Type B pancreatic cell (in vitro differentiated cells): Measurements from ENCODE around the gene TTLL7. TPM values are rescaled to one million over a fixed set of nuclear protein-coding genes. Genes with fewer than 3 reads are reported as not detected.

ENCODE experiments used
- DNase-seq: peaks from one replicate; pipeline ENCODE4 v3.0.0; 2021; ENCODE audit warnings: mixed read lengths; ENCODE audit not compliant: unreplicated experiment; ENCODE audit errors: extremely low spot score
- H3K27ac Mint-ChIP-seq: 2 replicates; pipeline ENCODE4 v1.8.0; 2021; ENCODE audit warnings: mild to moderate bottlenecking, mixed read lengths
- H3K27me3 Mint-ChIP-seq: 2 replicates; pipeline ENCODE4 v1.8.0; 2021; ENCODE audit warnings: mixed read lengths
- H3K36me3 Mint-ChIP-seq: 2 replicates; pipeline ENCODE4 v1.8.0; 2021; ENCODE audit warnings: mixed read lengths
- H3K4me1 Mint-ChIP-seq: one replicate; pipeline ENCODE4 v1.8.0; 2021; ENCODE audit warnings: mixed read lengths; ENCODE audit not compliant: unreplicated experiment
- H3K4me3 Mint-ChIP-seq: 2 replicates; pipeline ENCODE4 v1.8.0; 2021; ENCODE audit warnings: mild to moderate bottlenecking, mixed read lengths
- H3K9me3 Mint-ChIP-seq: 2 replicates; pipeline ENCODE4 v1.8.0; 2021; ENCODE audit warnings: mixed read lengths
- total RNA-seq: library from RNA; stranded (reverse); gene quantifications from 2 replicates; pipeline ENCODE4 v1.2.1, GENCODE V29; 2021; ENCODE audit warnings: low replicate concordance
- TF ChIP-seq, protein P1 (sequence below): fragments of 200-600 bp; sonication (generic); conservative IDR thresholded peaks from 2 replicates; pipeline ENCODE4 v1.5.0; 2021; ENCODE audit warnings: antibody characterized with exemption, mild to moderate bottlenecking

TTLL7 gene
- total RNA-seq, 1 donor from 2014 or later = 21.1 TPM

DNA sequence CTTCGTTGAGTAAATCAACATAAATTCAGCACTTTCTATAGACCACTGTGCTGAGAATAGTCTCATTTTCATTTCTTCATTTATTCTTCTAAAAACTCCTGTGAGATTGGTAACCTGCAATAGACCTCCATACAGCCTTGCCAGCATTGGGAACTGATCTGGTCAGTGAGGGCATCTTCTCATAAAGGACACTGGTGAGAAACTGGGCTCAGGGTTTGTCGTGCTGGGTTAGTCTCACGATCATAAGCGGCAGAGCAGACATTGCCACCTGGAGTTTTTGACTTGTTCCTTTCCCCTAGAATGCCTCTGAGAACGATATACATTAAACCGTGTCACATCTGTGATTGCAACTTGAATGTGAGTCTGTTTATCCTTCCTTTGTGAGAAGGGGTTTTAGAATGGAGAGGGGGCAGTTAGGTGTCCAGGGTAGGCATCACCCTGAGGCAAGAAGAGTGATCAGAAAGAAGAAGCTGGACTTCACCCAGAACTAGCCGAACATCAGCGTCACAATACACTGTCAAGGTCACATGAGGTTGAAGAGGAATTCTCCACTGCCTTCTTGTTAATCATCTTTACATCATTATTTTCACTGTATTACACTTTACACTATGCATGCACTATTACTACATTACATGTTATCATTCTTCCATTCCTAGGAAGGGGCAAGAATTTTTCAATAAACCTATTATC is 1.4 kb upstream of the TTLL7 start:
- H3K4me1 Mint-ChIP-seq = peaks cover 23% of the 10 kb centered on the region
- peaks cover 30% of the 10 kb centered on the region for H3K27me3 Mint-ChIP-seq
- H3K36me3 Mint-ChIP-seq = no peaks in the 10 kb centered on the region
- TF ChIP-seq, protein P1, sequence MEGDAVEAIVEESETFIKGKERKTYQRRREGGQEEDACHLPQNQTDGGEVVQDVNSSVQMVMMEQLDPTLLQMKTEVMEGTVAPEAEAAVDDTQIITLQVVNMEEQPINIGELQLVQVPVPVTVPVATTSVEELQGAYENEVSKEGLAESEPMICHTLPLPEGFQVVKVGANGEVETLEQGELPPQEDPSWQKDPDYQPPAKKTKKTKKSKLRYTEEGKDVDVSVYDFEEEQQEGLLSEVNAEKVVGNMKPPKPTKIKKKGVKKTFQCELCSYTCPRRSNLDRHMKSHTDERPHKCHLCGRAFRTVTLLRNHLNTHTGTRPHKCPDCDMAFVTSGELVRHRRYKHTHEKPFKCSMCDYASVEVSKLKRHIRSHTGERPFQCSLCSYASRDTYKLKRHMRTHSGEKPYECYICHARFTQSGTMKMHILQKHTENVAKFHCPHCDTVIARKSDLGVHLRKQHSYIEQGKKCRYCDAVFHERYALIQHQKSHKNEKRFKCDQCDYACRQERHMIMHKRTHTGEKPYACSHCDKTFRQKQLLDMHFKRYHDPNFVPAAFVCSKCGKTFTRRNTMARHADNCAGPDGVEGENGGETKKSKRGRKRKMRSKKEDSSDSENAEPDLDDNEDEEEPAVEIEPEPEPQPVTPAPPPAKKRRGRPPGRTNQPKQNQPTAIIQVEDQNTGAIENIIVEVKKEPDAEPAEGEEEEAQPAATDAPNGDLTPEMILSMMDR = no peak
- H3K4me3 Mint-ChIP-seq = peak overlapping the region; percentile 78
- H3K9me3 Mint-ChIP-seq = no peaks in the 10 kb centered on the region
- no peak for DNase-seq
- H3K27ac Mint-ChIP-seq = no peak overlapping the region

DNA sequence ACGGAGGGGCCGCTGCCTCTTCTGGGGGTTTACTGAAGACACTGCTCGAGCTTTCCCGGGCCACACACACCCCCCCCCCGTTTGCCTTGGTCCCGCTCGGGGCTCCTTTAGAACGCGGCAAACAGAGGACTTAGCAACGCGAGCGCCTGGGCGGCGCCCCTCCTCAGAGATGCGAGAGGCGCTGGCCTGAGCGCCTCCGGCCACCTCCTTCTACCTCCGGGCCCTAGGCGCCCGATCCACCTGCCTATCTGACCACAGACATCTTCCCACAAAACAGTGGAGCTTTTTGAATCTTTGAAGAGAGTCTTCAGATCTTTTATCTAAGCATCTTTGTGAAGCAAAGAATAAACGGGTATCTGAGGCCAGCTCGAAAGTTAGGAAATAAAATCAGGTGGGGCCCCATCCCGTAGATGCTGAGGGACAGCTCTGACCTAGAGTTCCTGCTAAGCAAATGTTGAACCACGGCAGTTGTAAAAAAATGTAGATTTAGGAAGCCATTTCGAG is 436 bp upstream of the TTLL7 start:
- DNase-seq = no peak
- H3K27me3 Mint-ChIP-seq = peaks cover 30% of the 10 kb centered on the region
- H3K4me1 Mint-ChIP-seq = peaks cover 23% of the 10 kb centered on the region
- H3K9me3 Mint-ChIP-seq = no peaks in the 10 kb centered on the region
- peak overlapping the region; percentile 97 for H3K4me3 Mint-ChIP-seq
- no peaks in the 10 kb centered on the region for H3K36me3 Mint-ChIP-seq
- peak overlapping the region; percentile 83 for H3K27ac Mint-ChIP-seq
- TF ChIP-seq, protein P1 = no peak

DNA sequence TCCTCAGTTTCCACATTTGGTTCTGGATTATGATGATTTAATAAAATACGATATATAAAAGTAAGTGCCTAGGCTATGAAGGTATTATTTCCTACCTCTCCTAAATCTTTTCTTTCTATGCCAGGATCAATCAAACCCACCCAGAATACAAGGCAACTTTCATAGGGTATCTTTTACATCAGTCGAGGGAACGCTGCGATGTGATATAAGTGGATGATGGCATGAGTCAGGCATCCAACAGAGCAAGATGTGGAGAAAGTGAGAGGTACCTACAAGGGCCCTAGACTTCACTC is 781 bp downstream of the TTLL7 start:
- peaks cover 23% of the 10 kb centered on the region for H3K4me1 Mint-ChIP-seq
- no peaks in the 10 kb centered on the region for H3K36me3 Mint-ChIP-seq
- DNase-seq = no peak
- H3K27ac Mint-ChIP-seq = peak overlapping the region; percentile 91
- TF ChIP-seq, protein P1 = no peak
- peak overlapping the region; percentile 97 for H3K4me3 Mint-ChIP-seq
- no peaks in the 10 kb centered on the region for H3K9me3 Mint-ChIP-seq
- peaks cover 30% of the 10 kb centered on the region for H3K27me3 Mint-ChIP-seq

DNA sequence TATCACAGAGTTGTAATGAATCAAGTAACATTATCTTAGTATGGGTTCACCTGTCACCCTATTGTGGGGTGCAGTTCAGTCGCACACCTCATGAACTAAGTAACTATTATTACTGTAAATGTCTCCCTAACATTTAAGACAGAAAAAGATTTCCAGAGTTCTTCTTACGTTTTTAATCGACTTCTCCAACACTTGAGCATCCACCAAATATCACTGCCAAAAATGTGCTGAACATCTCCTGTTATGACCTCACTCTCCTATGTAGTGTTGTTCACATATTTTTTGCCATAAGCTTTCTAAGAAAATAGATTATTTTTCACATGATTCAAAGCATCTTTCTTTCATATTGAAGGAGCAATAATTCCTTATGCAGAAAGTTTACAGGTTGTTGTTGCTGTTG is 1.3 kb downstream of the TTLL7 start:
- H3K27me3 Mint-ChIP-seq = peaks cover 30% of the 10 kb centered on the region
- H3K4me1 Mint-ChIP-seq = peaks cover 23% of the 10 kb centered on the region
- TF ChIP-seq, protein P1 = no peak
- peak overlapping the region; percentile 49 for H3K4me3 Mint-ChIP-seq
- H3K9me3 Mint-ChIP-seq = no peaks in the 10 kb centered on the region
- H3K27ac Mint-ChIP-seq = no peak overlapping the region
- H3K36me3 Mint-ChIP-seq = no peaks in the 10 kb centered on the region
- DNase-seq = no peak

DNA sequence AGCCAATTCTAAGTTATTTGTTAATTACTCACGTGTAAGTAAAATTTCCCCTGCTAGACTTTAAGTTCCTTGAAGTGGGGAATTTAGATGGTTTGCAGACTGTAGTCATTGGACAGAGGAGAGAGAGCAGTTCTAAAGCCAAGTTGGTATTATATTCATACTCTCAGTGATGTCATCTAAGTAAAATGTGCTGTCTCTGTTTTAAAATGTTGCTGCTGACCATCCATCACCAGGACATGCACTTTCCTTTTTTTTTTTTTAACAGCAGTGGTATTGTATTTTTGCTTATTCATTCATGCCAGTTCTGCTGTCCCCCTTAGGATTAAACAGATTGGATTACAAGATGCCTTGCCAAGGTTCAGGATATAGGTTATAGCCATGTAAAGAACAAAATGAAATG is 2.3 kb downstream of the TTLL7 start:
- H3K9me3 Mint-ChIP-seq = no peaks in the 10 kb centered on the region
- H3K27me3 Mint-ChIP-seq = peaks cover 25% of the 10 kb centered on the region
- TF ChIP-seq, protein P1 = no peak
- H3K36me3 Mint-ChIP-seq = no peaks in the 10 kb centered on the region
- peaks cover 23% of the 10 kb centered on the region for H3K4me1 Mint-ChIP-seq
- DNase-seq = no peak
- H3K4me3 Mint-ChIP-seq = peak overlapping the region; percentile 42
- H3K27ac Mint-ChIP-seq = peak overlapping the region; percentile 61
